Measurements from ENCODE around the gene NBEA.

Gene NBEA

GRCh38 chr13:35411059-35411744 is 469.1 kb downstream of the NBEA start:
- FAIRE-seq: no peak
- TF ChIP-seq POLR2A (IDR thresholded peaks at IDR 0.05; ENCODE audit: low read depth, low read length): no peak

GRCh38 chr13:35448465-35448864 is 506.4 kb downstream of the NBEA start:
- DNase-seq (ENCODE audit: insufficient read length, low spot score) (no peak), FAIRE-seq (no peak)
- TF ChIP-seq POLR2A (IDR thresholded peaks at IDR 0.05; ENCODE audit: low read depth, low read length): no peak

More at GRCh38 chr13:35411059-35411744, 469.1 kb downstream of the NBEA start:
- no peak for DNase-seq (ENCODE audit: insufficient read length, low spot score)

- FAIRE-seq (no peak), DNase-seq (ENCODE audit: insufficient read length, low spot score) (no peak)
- no peak for TF ChIP-seq POLR2A (IDR thresholded peaks at IDR 0.05; ENCODE audit: low read depth, low read length)
These were observed 507.8 kb downstream of the NBEA start for GRCh38 chr13:35449821-35450220.

GRCh38 chr13:35455022-35455421 is 513.0 kb downstream of the NBEA start:
- FAIRE-seq (no peak), DNase-seq (ENCODE audit: insufficient read length, low spot score) (no peak)
- TF ChIP-seq POLR2A (IDR thresholded peaks at IDR 0.05; ENCODE audit: low read depth, low read length): no peak

GRCh38 chr13:35457258-35457657 is 515.2 kb downstream of the NBEA start:
- FAIRE-seq (no peak), DNase-seq (ENCODE audit: insufficient read length, low spot score) (no peak)
- no peak for TF ChIP-seq POLR2A (IDR thresholded peaks at IDR 0.05; ENCODE audit: low read depth, low read length)

- no peak for FAIRE-seq
- DNase-seq (ENCODE audit: insufficient read length, low spot score): no peak
- no peak for TF ChIP-seq POLR2A (IDR thresholded peaks at IDR 0.05; ENCODE audit: low read depth, low read length)
These were observed 518.0 kb downstream of the NBEA start for GRCh38 chr13:35460061-35460460.

- DNase-seq (ENCODE audit: insufficient read length, low spot score): no peak
- no peak for FAIRE-seq
- TF ChIP-seq POLR2A (IDR thresholded peaks at IDR 0.05; ENCODE audit: low read depth, low read length): no peak
These were observed 523.3 kb downstream of the NBEA start for GRCh38 chr13:35465371-35465770.

- no peak for TF ChIP-seq POLR2A (IDR thresholded peaks at IDR 0.05; ENCODE audit: low read depth, low read length)
- DNase-seq (ENCODE audit: insufficient read length, low spot score) (no peak), FAIRE-seq (no peak)
These were observed 526.1 kb downstream of the NBEA start for GRCh38 chr13:35468195-35468594.

- FAIRE-seq: no peak
- TF ChIP-seq POLR2A (IDR thresholded peaks at IDR 0.05; ENCODE audit: low read depth, low read length): no peak
These were observed 527.9 kb downstream of the NBEA start for GRCh38 chr13:35469806-35470525.

GRCh38 chr13:35470671-35471661 is 528.9 kb downstream of the NBEA start:
- FAIRE-seq: no peak
- no peak for DNase-seq (ENCODE audit: insufficient read length, low spot score)
- no peak for TF ChIP-seq POLR2A (IDR thresholded peaks at IDR 0.05; ENCODE audit: low read depth, low read length)

More at GRCh38 chr13:35469806-35470525, 527.9 kb downstream of the NBEA start:
- no peak for DNase-seq (ENCODE audit: insufficient read length, low spot score)

- DNase-seq (ENCODE audit: insufficient read length, low spot score) (no peak), FAIRE-seq (no peak)
These were observed 529.7 kb downstream of the NBEA start for GRCh38 chr13:35471706-35472322.

GRCh38 chr13:35472323-35472881 is 530.3 kb downstream of the NBEA start:
- no peak for TF ChIP-seq POLR2A (IDR thresholded peaks at IDR 0.05; ENCODE audit: low read depth, low read length)
- DNase-seq (ENCODE audit: insufficient read length, low spot score) (no peak), FAIRE-seq (no peak)

More at GRCh38 chr13:35471706-35472322, 529.7 kb downstream of the NBEA start:
- no peak for TF ChIP-seq POLR2A (IDR thresholded peaks at IDR 0.05; ENCODE audit: low read depth, low read length)

- DNase-seq (ENCODE audit: insufficient read length, low spot score): no peak
- TF ChIP-seq POLR2A (IDR thresholded peaks at IDR 0.05; ENCODE audit: low read depth, low read length): no peak
- no peak for FAIRE-seq
These were observed 531.2 kb downstream of the NBEA start for GRCh38 chr13:35473206-35473775.

Measured in H54 (cell line).